NCI-H146 (cell line): ENCODE results near the gene BCORL1.

Experiments
- DNase-seq: peaks from one replicate; lab custom pipeline; 2025; lab: John Stamatoyannopoulos, UW

BCORL1 gene, protein sequence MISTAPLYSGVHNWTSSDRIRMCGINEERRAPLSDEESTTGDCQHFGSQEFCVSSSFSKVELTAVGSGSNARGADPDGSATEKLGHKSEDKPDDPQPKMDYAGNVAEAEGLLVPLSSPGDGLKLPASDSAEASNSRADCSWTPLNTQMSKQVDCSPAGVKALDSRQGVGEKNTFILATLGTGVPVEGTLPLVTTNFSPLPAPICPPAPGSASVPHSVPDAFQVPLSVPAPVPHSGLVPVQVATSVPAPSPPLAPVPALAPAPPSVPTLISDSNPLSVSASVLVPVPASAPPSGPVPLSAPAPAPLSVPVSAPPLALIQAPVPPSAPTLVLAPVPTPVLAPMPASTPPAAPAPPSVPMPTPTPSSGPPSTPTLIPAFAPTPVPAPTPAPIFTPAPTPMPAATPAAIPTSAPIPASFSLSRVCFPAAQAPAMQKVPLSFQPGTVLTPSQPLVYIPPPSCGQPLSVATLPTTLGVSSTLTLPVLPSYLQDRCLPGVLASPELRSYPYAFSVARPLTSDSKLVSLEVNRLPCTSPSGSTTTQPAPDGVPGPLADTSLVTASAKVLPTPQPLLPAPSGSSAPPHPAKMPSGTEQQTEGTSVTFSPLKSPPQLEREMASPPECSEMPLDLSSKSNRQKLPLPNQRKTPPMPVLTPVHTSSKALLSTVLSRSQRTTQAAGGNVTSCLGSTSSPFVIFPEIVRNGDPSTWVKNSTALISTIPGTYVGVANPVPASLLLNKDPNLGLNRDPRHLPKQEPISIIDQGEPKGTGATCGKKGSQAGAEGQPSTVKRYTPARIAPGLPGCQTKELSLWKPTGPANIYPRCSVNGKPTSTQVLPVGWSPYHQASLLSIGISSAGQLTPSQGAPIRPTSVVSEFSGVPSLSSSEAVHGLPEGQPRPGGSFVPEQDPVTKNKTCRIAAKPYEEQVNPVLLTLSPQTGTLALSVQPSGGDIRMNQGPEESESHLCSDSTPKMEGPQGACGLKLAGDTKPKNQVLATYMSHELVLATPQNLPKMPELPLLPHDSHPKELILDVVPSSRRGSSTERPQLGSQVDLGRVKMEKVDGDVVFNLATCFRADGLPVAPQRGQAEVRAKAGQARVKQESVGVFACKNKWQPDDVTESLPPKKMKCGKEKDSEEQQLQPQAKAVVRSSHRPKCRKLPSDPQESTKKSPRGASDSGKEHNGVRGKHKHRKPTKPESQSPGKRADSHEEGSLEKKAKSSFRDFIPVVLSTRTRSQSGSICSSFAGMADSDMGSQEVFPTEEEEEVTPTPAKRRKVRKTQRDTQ (N-terminal part only)

GRCh38 chrX:129982300-129983251, at the start of gene BCORL1:
TSS of gene BCORL1 (plus strand) at chrX:129982635. CDS start at chrX:130005232, 22,597 bp downstream.
- DNase-seq: peak; percentile 95

DNA sequence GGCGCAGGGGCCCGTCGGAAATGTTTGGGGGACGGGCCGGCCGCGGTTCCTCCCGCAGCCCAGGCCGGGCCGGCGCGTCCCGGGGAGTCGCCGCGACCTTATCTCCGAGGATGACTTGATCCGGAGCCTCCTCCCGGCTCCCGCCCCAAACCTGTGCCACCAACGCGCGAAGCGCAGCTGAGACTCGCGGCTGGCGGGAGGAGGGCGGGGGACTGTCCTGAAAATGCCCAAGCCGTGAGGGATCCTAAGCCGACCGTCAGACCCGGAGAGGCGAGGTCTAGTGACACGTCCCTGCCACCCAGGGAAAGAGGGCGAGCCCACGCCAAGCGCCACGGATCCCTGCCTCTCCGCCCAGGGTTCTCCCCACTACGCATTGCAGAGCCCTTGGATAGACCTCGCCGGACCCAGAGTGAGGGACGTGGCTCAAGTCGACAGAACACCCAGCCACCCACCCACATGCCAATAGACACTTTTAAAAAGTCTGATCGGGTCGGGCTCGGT, 49.6 kb upstream of the BCORL1 start:
- DNase-seq: peak; percentile 36

GRCh38 chrX:129933700-129934099, 48.7 kb upstream of the BCORL1 start:
- no peak for DNase-seq

GRCh38 chrX:129934461-129934860, 48.0 kb upstream of the BCORL1 start:
- no peak for DNase-seq

GRCh38 chrX:129934952-129935351, 47.5 kb upstream of the BCORL1 start:
- peak; percentile 20 for DNase-seq

DNA sequence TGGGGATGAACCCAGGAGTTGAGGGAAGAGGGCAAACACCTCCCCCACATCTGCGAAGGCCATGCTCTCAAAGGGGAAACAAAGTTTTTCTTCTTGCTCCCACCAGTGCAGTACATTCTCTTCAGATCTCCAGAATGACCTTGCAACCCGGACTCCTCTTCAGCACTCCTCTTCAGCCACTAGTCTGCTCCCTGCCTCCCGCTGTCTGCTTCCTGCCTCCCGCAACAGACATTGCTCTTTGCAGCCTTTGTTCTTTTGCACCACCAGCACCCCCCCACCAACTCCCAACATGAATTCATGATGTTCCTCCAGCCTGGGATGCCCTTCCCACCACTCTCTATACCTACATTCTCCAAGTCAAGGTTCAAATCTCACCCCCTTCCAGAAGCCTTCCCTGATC, 44.4 kb upstream of the BCORL1 start:
- no peak for DNase-seq

- DNase-seq: no peak
Observed at GRCh38 chrX:129939986-129940385, 42.4 kb upstream of the BCORL1 start.

GRCh38 chrX:129940721-129941120, 41.7 kb upstream of the BCORL1 start:
- DNase-seq: no peak

- DNase-seq: no peak
Observed at GRCh38 chrX:129945131-129945530, 37.3 kb upstream of the BCORL1 start.

- DNase-seq: no peak
Observed at GRCh38 chrX:129953334-129953648, 29.1 kb upstream of the BCORL1 start.

GRCh38 chrX:129953881-129954280, 28.6 kb upstream of the BCORL1 start:
- no peak for DNase-seq

DNA sequence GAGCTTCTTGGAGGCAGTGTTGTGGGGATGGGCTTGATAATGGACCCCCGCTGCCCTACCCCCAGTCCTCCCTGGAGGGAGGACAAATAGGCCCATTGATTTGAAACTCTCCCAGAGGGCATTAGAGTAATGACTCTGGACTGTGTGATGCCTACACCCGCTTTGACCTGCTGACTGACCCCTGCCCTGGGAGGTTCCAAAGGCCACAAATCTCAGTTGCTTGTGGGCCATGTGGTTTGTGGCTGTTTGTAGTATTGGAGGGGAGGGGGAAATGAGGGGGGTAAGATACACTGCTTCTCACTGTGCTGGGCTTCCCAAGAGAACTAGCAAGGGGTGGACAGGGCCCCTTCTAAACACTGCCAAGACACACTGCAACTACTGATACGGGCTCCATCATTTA, 27.6 kb upstream of the BCORL1 start:
- no peak for DNase-seq

- DNase-seq: no peak
Observed at GRCh38 chrX:129955682-129956081, 26.8 kb upstream of the BCORL1 start.

GRCh38 chrX:129956145-129956544, 26.3 kb upstream of the BCORL1 start:
- DNase-seq: no peak

DNA sequence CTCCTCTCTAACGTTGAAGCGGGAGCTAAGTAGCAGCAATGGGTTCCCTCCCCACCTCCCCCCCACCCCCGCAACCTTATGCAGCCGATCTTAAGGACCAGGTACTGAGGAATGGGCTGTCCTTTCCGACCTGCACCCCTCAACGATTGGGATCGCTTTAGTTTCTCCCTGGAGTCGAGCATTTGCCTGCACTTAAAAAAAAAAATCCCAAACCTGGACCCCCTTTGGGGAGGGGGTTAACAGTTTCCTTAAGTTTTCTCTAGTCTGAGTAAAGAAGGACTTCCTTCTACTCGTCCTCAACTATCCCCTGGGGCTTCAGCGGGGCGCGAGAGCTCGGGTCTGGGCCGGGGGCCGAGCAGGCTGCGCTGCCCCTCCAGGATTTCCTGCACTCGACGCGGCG, 25.7 kb upstream of the BCORL1 start:
- DNase-seq: no peak

- DNase-seq: peak; percentile 78
Observed at GRCh38 chrX:129957241-129958082, 25.0 kb upstream of the BCORL1 start.

DNA sequence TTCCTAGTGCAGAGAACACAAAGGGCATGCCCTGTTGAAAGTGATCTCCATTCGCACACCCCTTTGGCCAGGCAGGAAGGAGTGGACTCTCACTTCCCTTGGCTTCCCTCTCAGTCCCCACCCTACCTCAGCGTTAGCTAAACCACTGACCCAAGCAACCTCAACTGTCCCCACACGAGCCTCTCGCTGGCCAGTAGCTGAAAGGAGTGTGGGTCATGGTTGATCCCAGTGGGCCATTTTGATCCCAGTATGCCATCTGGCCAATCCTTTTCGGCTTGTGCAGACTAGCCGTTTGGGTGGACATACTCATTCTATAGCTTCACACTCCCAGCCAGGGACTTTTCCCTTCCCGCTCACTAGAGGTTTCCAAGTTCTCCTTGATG, 24.4 kb upstream of the BCORL1 start:
- DNase-seq: no peak

- DNase-seq: no peak
Observed at GRCh38 chrX:129958814-129959492, 23.5 kb upstream of the BCORL1 start.

DNA sequence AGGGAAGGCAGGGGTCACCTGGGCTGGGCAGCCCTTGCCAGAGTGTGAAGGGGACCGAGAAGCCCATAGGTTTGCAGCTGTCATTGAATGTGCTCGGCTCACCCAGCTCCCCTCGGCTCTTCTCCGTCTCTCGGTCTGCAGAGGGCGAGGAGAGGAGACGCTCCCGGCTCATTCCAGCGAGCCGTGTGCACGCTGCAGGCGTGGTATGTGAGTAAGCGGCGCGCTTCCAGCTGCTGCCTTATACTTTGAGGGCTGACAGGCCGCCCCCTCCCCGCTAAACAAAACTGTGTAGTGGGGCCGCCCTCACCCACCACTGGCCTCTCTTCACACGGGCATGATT, 23.0 kb upstream of the BCORL1 start:
- DNase-seq: peak; percentile 18
